GM20000 (cell line): ENCODE results near the gene P3H1.
"Not testable (repeated sequence)": the region's sequence is repeated elsewhere in the genome, so short reads cannot be mapped to it uniquely, and the experiment has no call there.

Experiments used
- DNase-seq: peaks from one replicate; pipeline ENCODE4 v3.0.0; 2012; ENCODE audit warnings: low spot score
- CTCF ChIP-seq: IDR thresholded peaks from 2 replicates; pipeline ENCODE4 v1.5.1; 2012; ENCODE audit warnings: mild to moderate bottlenecking, control low read depth; ENCODE audit errors: extremely low read depth, missing control alignments

Gene P3H1

GRCh38 chr1:42766741-42767509 lies at the start of gene P3H1, which contains the start of gene C1orf50:
TSS of gene P3H1 (minus strand) at chr1:42767028. CDS start at chr1:42766971, 57 bp downstream.
TSS of gene C1orf50 (plus strand) at chr1:42767249. CDS start at chr1:42767312, 63 bp downstream.
- DNase-seq: peak; percentile 98
- TF ChIP-seq CTCF: no peak

- peak; percentile 17 for DNase-seq
- TF ChIP-seq CTCF: no peak
Measured at GRCh38 chr1:42815941-42816584, 49.2 kb upstream of the P3H1 start.

- DNase-seq: not testable (repeated sequence)
Measured at GRCh38 chr1:42814815-42815214, 48.0 kb upstream of the P3H1 start.

DNA sequence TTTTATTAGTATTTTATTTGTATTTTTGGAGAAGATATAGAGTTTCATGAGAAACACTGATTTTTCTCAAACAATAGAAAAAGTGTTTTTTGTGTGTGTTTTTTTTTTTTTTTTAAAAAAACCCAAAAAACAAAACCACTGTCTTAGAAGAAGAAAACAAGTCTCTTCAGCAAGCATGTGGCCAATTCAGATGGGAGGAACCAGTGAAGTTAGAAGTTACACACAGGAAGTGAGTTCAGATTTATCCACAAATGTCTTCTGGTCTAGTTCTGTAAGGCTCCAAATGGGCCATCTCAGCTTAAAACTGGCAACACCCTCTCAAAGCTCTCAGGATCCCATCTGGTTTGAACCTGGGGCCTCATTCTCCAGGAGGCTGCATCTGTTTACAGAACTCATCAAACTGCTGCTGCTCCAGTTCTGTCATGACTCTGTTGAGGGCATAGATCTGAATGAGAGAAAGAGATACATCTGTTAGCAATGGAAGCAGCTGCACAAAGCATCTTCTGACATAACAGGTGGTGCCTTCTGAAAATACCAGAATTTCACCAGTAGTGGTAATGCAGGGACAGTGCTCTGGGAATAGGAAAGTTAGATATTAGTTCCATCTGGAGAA lies 40.3 kb upstream of the P3H1 start:
- no peak for DNase-seq
- no peak for TF ChIP-seq CTCF

DNA sequence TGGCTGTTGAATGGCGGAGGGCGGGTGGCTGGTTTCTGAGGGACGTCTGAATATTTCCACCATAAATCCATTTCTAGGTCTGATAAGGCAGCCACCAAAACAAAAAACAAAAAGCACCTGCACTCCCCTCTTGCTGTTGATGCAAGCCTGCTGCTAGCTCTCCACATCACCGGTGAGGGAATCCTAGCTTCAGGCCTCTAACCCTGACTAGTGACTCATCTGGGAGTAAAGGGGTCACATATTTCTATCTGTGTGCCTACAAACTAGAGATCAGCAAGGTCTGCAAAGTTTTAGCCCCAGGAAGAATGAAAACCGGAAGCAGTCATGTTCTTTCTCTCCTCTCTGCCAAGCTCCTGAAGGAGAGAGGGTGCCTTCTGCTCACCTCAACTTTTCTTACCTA lies 39.8 kb upstream of the P3H1 start:
- no peak for TF ChIP-seq CTCF
- DNase-seq: no peak

DNA sequence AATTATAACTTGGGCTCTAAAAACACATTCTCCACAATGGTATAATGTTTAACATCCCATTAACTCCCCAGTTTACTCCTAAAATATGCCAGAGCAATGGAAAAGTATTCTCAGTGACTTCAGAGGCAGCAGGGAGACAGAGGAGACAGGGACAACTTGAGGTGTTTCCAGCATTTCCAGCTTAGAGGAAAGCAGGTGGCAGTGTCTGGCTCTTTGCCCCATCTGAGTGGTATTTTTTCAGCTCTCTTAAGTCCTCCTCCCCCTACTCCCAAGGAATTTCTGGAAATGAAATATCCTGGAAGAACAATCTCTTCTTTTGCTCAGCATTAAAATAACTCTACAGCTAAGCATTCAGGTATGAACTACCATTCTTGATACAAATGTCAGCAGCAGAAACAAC lies 39.3 kb upstream of the P3H1 start:
- no peak for DNase-seq
- no peak for TF ChIP-seq CTCF

DNA sequence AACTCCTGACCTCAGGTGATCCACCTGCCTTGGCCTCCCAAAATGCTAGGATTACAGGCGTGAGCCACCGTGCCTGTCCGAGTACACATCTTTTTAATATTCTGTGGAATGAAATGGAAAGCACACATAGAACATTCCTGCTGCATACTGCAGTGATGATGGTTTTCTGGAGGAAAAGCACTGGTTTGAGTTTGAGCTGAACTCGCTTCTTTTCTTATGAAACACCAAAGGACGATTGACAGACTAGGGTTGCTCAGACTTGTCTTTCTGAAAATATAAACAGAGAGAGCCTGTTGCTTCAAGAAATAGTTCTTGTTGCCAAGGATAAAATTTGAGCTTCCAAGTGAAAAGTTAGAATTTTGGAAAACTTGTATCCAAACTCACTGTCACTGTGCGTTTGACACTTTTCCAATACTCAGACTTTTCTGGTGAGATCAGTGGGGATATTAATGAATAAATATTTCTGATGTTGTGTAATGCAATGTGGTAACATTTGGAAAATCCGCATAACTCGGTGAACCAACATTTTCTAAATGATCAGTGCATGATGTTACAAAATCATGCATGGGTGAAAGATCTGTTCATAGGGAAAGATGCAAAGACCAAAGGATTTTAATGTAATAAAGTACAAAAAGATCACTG lies 35.1 kb upstream of the P3H1 start:
- TF ChIP-seq CTCF: no peak
- DNase-seq: no peak
